Glomerular visceral epithelial cell (primary cell): ENCODE measurements around the gene DDX46.
"Not testable (repeated sequence)": the region's sequence is repeated elsewhere in the genome, so short reads cannot be mapped to it uniquely, and the experiment has no call there.

Source experiments
- DNase-seq: peaks from one replicate; pipeline ENCODE4 v3.0.0-alpha.2; 2016; ENCODE audit errors: extremely low spot score

The DDX46 gene

DNA sequence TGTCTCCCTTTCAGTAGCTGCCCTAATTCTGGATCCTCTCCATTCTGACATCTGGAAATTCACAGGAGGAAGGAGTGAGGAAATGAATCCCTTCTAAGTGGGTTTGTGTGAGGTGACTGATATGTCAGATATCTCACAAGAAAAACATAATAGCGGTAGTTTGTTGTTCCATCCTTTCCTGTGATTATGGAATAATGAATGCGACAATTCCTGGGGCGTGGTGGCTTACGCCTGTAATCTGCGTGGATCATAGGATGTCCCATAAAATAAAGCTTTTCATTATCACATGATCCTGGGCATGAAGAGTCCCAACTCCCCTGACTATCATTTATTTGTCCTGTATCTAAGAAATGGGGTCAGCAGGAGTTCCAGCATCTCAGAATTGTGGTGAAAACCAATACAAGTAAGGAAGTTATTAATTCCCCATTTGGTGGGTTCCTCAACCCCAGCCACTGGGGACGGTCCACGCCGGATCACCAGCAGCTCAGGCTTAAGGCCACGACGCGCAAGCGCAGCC lies 86.8 kb downstream of the DDX46 start:
- no peak for DNase-seq

DNA sequence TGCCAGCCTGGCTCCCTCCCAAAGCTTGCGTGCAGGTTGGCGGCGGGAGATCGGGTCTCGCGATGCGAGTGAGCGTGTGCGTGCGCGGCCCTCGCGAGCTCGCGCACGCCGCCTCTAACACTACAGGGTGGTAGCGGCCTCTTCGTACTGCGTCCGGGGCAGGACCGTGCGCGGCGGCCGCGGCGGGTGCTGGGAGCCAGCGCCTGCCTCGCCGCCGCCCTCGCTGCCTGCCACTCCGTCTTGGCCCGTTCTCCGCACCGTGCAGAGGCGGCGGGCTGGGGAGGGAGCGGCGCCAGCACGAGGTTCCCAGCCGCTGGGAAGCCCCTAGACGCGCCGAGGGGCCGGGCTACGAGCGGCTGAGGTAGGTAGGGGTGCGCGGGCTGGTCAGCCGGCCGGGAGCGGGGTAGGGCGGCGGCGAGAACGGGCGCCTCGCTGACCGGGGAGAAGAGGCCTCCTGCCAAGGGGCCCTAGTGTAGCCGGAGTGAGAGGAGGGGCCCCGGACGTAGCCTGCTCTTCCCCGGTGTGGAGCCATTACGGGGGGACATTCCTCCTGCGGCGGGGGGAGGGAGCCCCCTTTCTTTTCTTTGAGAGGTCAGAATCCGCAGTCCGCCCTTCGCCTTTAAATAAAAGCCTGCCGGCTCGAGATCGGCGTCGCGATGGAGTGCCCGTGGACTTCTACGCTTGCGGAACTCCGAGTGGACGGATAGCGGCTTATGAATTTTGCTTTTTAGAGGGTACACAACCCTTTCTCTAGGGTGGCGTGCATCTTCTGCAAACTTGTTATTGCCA lies 87.5 kb downstream of the DDX46 start, which contains the start of gene C5orf24:
TSS of gene C5orf24 (plus strand) at position 117 of the 789 bp plus-strand sequence. CDS start 8,933 bp downstream, outside the sequence.
- peak; percentile 97 for DNase-seq

DNA sequence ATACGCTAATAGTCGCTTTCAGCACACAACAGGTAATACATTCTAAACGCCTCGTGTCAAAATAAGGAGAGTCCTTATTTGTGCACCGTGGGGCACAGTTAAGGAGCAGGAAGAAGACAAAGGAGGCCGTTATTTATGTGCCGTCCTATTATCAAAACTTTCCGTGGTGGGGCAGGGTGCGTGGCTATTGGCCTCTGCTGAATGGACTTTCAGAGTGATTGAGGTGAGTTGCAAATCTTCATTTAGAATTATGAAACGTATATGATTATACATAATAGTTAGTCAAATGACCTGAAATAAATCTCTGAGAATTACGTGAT lies 88.0 kb downstream of the DDX46 start:
- DNase-seq: no peak

DNA sequence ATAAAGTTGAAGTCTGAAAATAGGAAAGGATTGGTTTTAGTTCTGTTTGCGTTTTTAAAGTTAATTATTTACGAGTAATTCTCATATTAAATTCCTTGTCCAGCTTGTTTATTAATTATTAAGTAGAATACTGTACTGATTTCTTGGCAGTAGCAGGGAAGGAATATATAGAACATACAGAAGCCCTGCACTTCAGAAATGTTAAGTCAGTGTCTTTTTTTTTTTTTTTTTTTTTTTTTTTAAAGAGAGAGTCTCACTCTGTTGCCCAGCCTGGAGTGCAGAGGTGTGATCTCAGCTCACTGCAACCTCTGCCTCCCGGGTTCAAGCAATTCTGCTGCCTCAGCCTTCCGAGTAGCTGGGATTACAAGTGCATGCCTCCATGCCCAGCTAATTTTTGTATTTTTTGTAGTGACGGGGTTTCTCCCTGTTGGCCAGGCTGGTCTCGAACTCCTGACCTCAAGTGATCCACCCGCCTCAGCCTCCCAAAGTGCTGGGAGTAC lies 90.9 kb downstream of the DDX46 start:
- not testable (repeated sequence) for DNase-seq

DNA sequence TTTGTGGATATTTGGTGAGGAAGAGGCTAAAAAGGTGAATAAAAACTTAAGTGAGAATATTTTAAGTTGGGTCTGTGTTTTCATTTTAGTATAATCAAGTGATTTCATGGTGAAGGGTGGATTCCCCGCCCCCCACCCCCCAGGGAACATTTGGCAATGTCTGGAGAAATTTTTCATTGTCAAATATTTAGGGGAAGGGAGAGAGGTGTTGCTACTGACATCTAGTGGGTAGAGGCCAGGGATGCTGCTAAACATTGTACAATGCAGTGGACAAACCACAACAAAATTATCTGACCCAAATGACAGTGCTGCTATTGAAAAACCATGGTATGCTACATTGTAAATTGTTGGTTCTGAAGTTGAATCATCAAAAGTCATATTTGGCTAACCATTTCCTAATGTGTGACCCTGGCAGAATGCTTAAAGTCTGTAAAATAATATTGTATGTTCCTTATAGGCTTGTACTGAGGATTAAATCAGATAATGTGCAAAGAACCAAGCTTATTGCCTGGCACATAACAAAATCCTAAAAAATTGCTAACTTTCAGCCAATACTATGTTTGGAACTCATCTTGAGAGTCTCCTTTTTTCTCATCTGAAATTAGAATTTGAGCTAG lies 92.8 kb downstream of the DDX46 start:
- DNase-seq: peak; percentile 39

DNA sequence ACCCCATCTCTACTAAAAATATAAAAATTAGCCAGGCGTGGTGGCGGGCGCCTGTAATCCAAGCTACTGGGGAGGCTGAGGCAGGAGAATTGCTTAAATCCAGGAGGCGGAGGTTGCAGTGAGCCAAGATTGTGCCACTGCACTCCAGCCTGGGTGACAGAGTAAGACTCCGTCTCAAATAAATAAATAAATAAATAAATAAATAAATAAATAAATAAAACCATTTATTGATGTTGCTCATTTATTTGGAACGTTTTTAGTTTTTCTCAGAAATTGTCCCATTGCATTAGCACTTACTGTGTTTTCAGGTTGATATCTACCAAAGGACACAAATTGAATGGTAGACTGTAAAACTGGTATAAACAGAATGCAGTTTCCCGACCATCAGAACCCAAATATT lies 97.9 kb downstream of the DDX46 start:
- not testable (repeated sequence) for DNase-seq

DNA sequence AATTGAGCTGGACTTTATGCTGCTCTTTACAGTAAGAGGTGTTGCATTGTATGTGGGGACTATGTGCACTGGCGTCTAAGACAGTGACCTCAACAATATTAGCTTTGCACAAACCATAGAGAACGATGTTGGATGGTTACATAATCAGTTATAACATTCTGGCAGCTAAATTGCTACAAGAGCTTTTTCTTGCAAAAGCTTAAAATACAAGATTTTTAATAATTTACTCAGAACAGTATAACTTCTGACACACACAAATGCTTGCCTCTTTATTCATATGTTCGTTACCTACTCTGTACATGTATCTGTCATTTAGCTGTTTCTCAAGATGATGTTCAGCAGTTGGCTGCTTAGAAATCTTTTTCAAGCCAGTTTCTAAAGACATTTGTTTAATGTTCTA lies 98.8 kb downstream of the DDX46 start:
- DNase-seq: no peak

DNA sequence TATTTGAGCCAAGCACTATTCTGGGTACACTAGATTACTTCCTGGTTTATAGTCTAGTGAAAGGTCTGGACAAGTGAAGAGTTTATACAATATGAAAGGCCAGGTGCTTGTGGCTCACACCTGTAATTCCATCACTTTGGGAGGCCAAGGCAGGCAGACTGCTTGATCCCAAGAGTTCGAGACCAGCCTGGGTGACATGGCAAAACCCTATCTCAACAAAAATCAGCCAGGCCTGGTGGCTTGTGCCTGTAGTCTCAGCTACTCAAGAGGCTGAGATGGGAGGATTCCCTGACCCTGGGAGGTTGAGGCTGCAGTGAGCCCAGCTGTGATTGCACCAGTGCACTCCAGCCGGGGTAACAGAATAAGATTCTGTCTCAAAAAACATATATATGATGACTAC lies 106.1 kb downstream of the DDX46 start:
- DNase-seq: no peak

DNA sequence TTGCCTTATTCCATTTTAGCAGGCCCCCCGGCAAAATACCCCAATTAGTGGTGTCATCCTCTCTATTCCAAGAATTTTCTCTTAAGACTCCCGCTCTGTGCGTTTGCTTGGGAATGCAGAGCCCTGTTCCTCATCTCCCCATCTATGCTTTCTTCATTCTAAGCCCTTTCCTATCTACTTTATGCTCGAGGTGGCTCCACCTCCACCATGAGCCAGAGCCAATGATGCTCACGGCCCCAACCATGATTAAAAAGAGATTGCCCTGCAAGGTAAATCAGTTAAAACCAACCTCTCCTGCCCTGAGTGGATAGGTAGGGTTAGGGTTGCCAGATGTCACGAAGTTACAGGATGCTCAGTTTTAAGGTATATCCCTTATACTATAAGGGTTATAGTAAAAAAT lies 114.9 kb downstream of the DDX46 start:
- DNase-seq: no peak

DNA sequence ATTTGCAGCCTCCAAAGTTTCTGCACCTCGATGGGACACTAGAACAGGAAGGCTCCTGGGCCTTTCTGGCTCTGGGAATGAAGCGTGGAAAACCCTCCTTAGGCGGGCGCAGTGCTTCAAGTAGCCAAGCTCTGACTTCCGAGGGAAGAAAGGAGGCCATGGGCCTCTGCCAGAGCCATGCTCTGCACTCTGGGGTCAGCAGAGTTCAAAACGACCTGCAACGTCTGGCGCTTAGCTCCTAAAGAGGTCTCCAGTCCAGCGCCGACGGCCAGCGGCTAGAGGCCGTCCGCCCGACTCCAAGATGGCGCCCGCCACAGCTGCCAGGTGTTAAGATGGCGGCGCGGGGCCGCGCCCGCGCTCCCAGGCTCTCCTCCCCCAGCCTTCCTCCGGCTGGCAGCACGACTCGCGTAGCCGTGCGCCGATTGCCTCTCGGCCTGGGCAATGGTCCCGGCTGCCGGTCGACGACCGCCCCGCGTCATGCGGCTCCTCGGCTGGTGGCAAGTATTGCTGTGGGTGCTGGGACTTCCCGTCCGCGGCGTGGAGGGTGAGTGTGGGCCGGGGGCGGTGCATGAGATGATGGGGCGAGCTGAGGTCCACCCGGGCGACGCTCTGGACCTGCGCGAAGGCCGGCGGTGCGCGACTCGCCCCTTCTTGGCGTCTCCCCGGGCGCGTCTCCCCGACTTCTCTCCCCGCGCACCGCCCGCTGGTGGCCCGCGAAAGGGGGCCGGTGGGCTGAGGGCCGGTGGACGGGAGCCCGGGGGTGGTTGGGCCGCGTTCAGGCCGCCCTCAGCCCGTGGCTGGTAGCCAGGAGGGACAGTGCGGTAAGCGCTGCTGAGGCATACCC lies 115.6 kb downstream of the DDX46 start, which contains the start of gene TXNDC15:
TSS of gene TXNDC15 (plus strand) at position 385 of the 844 bp plus-strand sequence. CDS start at position 442, 57 bp downstream.
- peak; percentile 86 for DNase-seq

DNA sequence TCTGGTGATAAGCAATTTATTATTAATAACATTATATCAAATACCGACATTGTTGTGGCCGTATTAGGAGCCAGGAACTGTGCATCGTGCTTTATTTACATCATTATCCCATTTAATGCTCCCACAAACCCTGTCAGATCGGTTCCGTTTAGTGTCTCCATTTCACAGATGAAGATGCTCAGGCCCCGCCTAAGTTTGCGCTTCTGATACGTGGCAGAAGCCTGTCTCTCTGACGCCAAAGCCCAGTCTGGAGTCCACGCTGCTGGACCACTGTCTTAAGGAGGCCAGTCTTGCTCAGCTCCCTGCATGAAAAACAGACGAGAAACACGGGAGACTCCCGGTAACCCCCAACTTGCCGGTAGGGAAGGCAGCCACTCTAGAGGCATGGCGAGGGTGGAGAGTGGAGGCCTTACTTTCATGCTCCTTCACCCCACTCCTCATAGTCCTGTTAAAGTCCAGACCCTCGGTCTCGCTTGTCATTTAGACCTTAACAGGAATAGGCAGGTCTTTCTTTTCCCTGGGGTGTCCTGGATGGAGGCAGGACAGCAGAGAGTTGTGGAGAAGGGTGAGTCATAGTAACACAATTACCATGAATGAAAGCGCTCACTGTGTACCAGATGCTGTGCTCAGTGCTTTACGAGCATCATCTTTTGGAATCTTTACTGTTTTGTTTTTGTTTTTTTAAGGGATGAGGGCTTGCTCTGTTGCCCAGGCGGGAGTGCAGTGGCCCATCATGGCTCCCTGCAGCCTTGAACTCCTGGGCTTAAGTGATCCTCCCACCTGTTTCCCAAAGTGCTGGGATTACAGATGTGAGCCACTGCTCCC lies 116.5 kb downstream of the DDX46 start:
- DNase-seq: peak; percentile 70

DNA sequence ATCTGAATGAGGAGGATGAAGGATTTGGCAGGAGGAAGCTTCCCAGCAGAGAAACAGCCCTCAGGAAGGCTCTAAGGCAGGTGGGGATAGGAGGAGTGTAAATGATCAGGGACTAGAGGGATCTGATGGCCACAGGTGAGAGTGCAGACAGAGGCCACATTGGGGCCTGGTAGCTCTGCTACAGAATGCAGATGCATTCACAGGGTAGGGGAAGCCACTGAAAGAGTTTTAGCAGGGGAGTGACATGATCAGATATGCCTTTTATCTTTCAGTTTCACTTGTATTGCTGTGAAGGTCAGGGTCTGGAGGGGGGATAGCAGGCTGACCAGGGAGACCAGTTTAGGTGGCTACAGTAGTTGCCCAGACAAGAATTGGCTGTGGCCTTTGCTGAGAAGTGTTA lies 118.6 kb downstream of the DDX46 start:
- DNase-seq: no peak

DNA sequence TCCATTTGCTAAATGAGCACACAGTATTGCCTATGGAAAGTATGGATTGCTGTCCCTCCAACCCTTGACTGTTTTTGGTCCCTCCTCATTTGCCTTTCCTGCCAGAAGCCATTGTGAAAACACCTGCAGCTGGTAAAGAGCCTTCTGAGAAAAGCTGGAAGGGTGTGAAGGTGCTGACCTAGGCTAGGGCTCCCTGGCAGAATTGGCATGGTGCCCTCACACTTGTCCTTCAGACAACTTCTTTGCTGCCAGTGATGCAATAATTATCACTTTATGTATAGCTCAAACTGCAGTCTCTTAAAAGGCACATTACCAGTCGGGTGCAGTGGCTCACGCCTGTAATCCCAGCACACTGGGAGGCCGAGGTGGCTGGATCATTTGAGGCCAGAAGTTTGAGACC lies 119.8 kb downstream of the DDX46 start:
- no peak for DNase-seq

DNA sequence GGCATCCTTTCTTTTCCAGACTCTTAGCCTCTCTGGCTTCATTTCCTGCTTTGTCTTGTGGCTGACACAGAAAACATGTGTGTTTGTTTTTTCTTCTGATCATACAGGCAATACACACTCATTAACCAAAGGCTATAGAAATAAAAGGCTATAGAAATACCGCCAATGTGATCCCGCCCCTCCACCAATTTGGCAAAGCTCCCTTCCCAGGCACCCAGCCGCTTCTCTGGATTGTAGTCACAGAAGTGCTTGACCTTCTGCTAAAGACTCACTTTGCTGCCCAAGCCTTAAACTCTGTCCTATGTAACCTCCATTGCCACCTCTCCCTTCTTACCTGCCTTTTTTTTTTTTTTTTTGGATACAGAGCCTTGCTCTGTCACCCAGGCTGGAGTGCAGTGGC lies 120.9 kb downstream of the DDX46 start:
- DNase-seq: no peak
